Keratinocyte (primary cell): ENCODE measurements around the gene METTL8.

ENCODE experiments used
- CTCF ChIP-seq, 3 experiments: IDR thresholded peaks in 1 of 3; conservative IDR thresholded peaks in 1 of 3; optimal IDR thresholded peaks in 1 of 3; 2 replicates in 2 of 3; 3 replicates in 1 of 3; pipeline versions ENCODE3 to v1.5.1; 2011; ENCODE audit warnings: low read length in 3 of 3, mild to moderate bottlenecking in 3 of 3, moderate library complexity in 2 of 3, control low read depth in 1 of 3, inconsistent platforms in 1 of 3; ENCODE audit not compliant: insufficient read depth in 2 of 3; ENCODE audit errors: extremely low read depth in 1 of 3
- EZH2 ChIP-seq: IDR thresholded peaks from one replicate; pipeline ENCODE4 v1.6.1; 2012; ENCODE audit warnings: inconsistent platforms, mild to moderate bottlenecking, low read length, moderate library complexity

GRCh38 chr2:171325886-171326585 lies 107.8 kb downstream of the METTL8 start:
- no peak for TF ChIP-seq EZH2
- TF ChIP-seq CTCF (optimal IDR thresholded peaks at IDR 0.05 in 1 of 3, IDR thresholded peaks at IDR 0.05 in 1 of 3, conservative IDR thresholded peaks at IDR 0.05 in 1 of 3; ENCODE audit: extremely low read depth in 1 of 3, insufficient read depth in 2 of 3, low read length in 3 of 3) = no peak
